Panc1 (cell line): ENCODE results near the gene NSUN6. TPM values are rescaled to one million over a fixed set of nuclear protein-coding genes. Genes with fewer than 3 reads are reported as not detected.

Source experiments
- ATAC-seq: fragments of 200-7000 bp; cut with Tn5 transposase; 2 replicates; pipeline ENCODE4 v1.9.1; 2020; ENCODE audit warnings: mild to moderate bottlenecking, moderate library complexity
- BruUV-seq: library from RNA; stranded (reverse); fragments of 400-500 nt; replicated peaks from 2 replicates; lab custom pipeline; 2021; lab: Mats Ljungman, UMichigan
- CTCF ChIA-PET: fragments of 300-600 bp; sonication (Branson Sonifier 250); formaldehyde crosslinking; loops from one replicate; lab custom pipeline; 2022; ENCODE audit warnings: antibody characterized with exemption; lab: Charles Lee
- POLR2A ChIA-PET: fragments of 300-600 bp; sonication (Branson Sonifier 250); formaldehyde crosslinking; loops from one replicate; lab custom pipeline; 2022; ENCODE audit warnings: antibody characterized with exemption; lab: Charles Lee
- DNase-seq: peaks from one replicate; pipeline ENCODE4 v3.0.0-alpha.2; 2010; ENCODE audit warnings: low read depth, low spot score
- H3K27ac ChIP-seq: 2 replicates; pipeline ENCODE4 v1.5.1; 2011; ENCODE audit warnings: mild to moderate bottlenecking, low read length, inconsistent platforms
- H3K27me3 ChIP-seq: fragments of 200-500 bp; sonication (Bioruptor generic); 2 replicates; pipeline ENCODE4 v1.6.0; 2014; ENCODE audit warnings: low read length, inconsistent platforms; ENCODE audit not compliant: control insufficient read depth, insufficient read depth
- H3K36me3 ChIP-seq: fragments of 200-500 bp; sonication (Bioruptor generic); 2 replicates; pipeline ENCODE4 v1.5.1; 2014; ENCODE audit warnings: inconsistent platforms, mild to moderate bottlenecking, low read length, moderate library complexity; ENCODE audit not compliant: control insufficient read depth, insufficient read depth
- H3K4me1 ChIP-seq: 2 replicates; pipeline ENCODE4 v1.5.1; 2011; ENCODE audit warnings: inconsistent platforms, mild to moderate bottlenecking, low read length, moderate library complexity; ENCODE audit not compliant: control insufficient read depth, insufficient read depth
- H3K4me3 ChIP-seq, 2 experiments: 2 replicates each; pipeline ENCODE4 v1.5.1; 2011 to 2012; ENCODE audit warnings: low read depth in 2 of 2, low read length in 2 of 2, mild to moderate bottlenecking in 2 of 2, inconsistent platforms in 1 of 2, moderate library complexity in 1 of 2
- H3K9me3 ChIP-seq: fragments of 200-500 bp; sonication (Bioruptor generic); 2 replicates; pipeline ENCODE4 v1.5.1; 2014; ENCODE audit warnings: low read depth, mild to moderate bottlenecking, inconsistent platforms, low read length, moderate library complexity; ENCODE audit not compliant: control insufficient read depth, insufficient read depth
- CTCF ChIP-seq: fragments of 450-650 bp; IDR thresholded peaks from 2 replicates; pipeline ENCODE4 v1.5.1; 2017; ENCODE audit warnings: mild to moderate bottlenecking
- POLR2AphosphoS5 ChIP-seq: IDR thresholded peaks from 2 replicates; pipeline ENCODE4 v1.6.1; 2012; ENCODE audit warnings: mild to moderate bottlenecking, low read depth, low read length, moderate library complexity
- REST ChIP-seq, 2 experiments: IDR thresholded peaks; 2 replicates each; pipeline ENCODE4 v1.6.1; 2011 to 2012; ENCODE audit warnings: low read depth in 2 of 2, control low read depth in 1 of 2, low read length in 1 of 2, mild to moderate bottlenecking in 1 of 2, moderate library complexity in 1 of 2; ENCODE audit not compliant: insufficient read depth in 1 of 2
- SIN3A ChIP-seq: IDR thresholded peaks from 2 replicates; pipeline ENCODE4 v1.6.1; 2012; ENCODE audit warnings: low read depth, mild to moderate bottlenecking, low read length, moderate library complexity, borderline replicate concordance; ENCODE audit not compliant: insufficient read depth
- TCF7L2 ChIP-seq: IDR thresholded peaks from 2 replicates; pipeline ENCODE4 v1.6.1; 2011; ENCODE audit warnings: mild to moderate bottlenecking, low read depth, low read length, inconsistent platforms
- in situ Hi-C: cut with HindIII; loops from 2 replicates; pipeline ENCODE4 v1.10.0; 2016; ENCODE audit warnings: low sequenced_read_pairs, low pct_unique_long_range_greater_than_20kb
- intact Hi-C: fragments of 100-400 bp; cut with micrococcal nuclease; formaldehyde crosslinking; loops from one replicate; pipeline ENCODE4 v1.10.0; 2022; ENCODE audit not compliant: unreplicated experiment
- total RNA-seq: library from RNA; stranded (reverse); gene quantifications from one replicate; pipeline ENCODE4 v1.2.1, GENCODE V29; 2021; ENCODE audit not compliant: unreplicated experiment

Gene NSUN6
- total RNA-seq, 1 experiment from 2014 or later = 4.3 TPM

GRCh38 chr10:18566177-18566576 is 85.2 kb downstream of the NSUN6 start:
- in situ Hi-C loops = no loop called here
- BruUV-seq = no TSS peak
- Histone ChIP-seq H3K4me3 (no peak overlapping the region), H3K27me3 (no peaks in the 10 kb centered on the region), H3K27ac (no peak overlapping the region), H3K9me3 (no peaks in the 10 kb centered on the region), H3K4me1 (no peaks in the 10 kb centered on the region), H3K36me3 (no peaks in the 10 kb centered on the region)
- intact Hi-C loops = no loop called here
- TF ChIP-seq SIN3A (no peak), POLR2AphosphoS5 (no peak), CTCF (no peak), REST (IDR thresholded peaks at IDR 0.05; ENCODE audit: insufficient read depth in 1 of 2, low read depth in 2 of 2, low read length in 1 of 2) (no peak), TCF7L2 (no peak)
- POLR2A ChIA-PET = no interaction called here
- ATAC-seq (no peak), DNase-seq (no peak)
- CTCF ChIA-PET = no interaction called here

GRCh38 chr10:18565006-18565405 is 86.4 kb downstream of the NSUN6 start:
- DNase-seq (no peak), ATAC-seq (no peak)
- BruUV-seq = no TSS peak
- Histone ChIP-seq H3K9me3 (no peaks in the 10 kb centered on the region), H3K27me3 (no peaks in the 10 kb centered on the region), H3K36me3 (no peaks in the 10 kb centered on the region), H3K27ac (no peak overlapping the region), H3K4me3 (no peak overlapping the region), H3K4me1 (no peaks in the 10 kb centered on the region)
- in situ Hi-C loops = no loop called here
- intact Hi-C loops = no loop called here
- ChIA-PET CTCF (no interaction called here), POLR2A (no interaction called here)
- TF ChIP-seq TCF7L2 (no peak), POLR2AphosphoS5 (no peak), REST (IDR thresholded peaks at IDR 0.05; ENCODE audit: insufficient read depth in 1 of 2, low read depth in 2 of 2, low read length in 1 of 2) (no peak), CTCF (no peak), SIN3A (no peak)
